Measurements from ENCODE around the gene CRADD.

CRADD gene

DNA sequence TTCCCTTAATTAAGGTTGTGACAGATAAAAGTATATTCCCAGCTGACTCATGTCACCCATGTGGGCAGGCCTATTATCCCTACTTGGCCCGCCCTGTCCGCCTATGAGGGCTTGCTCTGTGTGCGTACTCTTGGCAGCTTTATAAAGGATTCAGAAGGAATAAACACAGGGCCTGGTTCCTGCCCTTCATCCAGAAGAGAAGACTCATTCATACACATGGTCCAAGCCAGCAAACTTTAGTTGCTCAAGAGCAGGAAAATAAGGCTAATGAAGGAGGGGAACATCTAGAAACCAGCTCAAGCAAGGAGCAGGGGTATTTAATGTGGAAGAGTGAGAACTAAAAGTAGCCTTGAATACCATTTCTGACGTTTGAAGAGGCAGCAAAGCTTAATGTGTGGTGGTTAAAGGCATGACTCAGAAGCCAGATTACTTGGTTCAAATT is 141.9 kb downstream of the CRADD start:
- DNase-seq, result no peak

DNA sequence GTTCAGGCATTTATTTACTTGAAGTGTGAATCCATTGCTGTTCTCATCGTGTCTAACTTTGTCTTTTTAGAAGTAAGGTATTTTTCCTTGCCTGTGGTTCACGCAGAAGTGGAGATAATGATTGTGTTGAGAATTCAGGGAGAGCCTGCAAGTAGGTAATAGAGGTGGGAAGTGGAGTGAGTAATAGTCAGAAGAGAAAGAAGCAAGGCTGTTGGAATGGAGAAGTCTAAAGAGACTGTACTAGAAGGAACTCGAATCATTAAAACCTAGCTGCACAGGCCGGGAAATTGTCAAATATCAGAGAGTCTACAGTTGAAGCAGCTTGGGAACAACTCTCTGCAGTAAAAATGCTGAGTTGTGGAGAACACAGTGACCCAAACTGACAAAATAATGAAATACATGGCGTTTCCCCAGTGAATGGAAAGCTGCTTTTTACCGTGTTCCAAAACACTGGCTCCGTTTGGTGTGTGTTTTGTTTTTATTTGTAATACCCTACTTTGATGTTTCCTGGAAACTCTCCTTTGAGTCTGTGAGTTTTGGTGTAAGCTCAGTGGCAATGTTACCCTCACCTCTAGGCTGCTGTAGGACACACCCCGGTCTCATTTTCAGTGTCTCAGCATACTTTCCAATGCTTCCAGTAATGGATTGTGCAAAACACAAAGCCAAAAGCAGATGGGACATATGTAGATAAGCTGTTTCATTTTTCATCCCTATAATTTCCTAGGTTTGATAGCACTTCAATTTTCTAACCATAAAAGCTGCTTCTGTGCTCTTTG is 146.6 kb downstream of the CRADD start:
- no peak for DNase-seq

DNA sequence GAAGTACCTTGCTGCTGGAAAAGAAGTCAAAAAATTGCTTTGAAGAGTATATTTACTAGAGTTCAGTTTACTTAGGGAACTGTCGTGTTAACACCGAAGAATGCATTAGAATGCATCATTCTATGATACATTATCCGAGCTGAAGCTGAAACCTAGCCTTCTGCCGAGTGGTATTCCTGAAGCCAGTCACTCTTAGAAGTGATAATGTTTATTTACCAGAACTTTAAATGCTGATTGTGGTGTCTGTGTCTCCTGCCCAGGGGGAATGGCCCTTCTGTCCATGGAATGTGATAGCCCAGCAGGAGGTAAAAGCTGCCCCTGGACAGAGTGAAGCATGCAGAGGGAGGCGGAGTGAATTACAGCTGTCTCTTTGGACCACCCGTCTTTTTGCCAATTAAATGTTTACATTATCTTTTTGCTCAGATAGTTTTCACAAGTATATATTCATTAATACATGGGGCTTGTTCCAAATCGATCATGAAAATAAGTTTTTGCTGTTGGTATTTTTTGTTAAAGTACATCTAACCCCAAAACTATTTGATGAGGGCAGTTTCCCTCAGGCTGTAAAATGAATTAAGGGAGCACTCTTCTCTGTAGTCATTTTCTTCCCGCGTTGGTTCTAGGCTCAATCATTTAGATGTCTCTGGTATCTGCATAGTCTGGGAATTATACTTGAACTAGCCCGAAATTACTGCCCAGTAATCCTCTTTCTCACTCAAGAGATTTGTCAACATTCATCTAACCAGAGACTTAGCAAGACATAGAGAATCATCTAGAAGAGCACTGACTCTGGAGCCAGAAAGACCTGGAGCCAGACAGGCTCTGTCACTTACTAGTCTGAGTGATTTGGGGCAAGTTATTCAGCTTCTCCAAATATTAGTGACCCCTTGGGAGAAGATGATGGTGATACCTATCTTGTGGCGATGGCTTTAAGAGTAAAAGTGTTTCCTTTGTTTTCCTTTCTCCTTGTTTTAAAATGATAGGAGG is 147.6 kb downstream of the CRADD start:
- DNase-seq, result no peak

DNA sequence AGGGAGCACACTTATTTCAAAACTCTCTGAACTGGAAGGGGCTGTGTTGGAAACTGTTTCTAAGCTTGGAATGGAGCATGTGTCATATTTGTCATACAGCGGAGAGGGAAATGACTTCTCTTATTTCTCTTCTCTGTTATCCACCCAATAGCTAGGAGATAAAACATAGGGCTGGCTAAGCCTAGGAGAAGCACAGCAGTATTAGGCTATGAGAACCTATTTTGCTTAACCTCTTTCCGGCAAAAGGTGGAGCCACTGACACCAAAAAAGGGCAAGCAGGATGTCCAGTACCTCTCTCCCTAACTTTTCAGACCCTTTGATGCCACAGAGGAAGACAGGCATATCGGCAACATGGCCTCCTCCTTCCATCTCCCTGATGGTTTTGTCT is 148.3 kb downstream of the CRADD start:
- no peak for DNase-seq

DNA sequence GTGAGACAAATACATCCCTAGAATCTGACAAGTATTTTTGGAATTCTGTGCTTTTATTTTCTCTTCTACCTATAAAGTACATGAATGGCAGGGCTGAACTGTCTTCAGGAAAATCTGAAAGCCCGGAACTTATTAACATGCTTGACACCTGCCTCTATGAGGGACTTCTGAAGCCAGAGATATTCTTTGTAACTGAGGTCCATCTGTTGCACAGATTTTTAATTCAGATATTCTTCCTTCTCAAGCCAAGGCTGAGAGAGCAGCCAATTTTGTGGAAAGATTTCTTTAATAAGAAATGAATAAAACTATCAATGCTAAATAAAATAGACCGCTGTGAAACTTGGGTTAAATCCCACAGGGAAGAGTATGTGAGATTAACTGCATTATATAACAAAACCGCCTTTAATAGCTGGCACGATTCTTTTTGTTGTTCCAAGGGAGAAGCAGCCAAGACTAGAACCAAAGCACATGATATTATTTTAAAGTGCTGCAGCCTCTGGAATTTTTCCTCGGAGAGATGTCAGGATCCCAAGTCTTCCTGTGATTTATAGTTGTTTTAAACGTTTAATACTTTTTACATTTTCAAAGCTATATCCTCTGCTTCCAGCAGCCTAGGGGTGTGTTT is 148.9 kb downstream of the CRADD start:
- no peak for DNase-seq

DNA sequence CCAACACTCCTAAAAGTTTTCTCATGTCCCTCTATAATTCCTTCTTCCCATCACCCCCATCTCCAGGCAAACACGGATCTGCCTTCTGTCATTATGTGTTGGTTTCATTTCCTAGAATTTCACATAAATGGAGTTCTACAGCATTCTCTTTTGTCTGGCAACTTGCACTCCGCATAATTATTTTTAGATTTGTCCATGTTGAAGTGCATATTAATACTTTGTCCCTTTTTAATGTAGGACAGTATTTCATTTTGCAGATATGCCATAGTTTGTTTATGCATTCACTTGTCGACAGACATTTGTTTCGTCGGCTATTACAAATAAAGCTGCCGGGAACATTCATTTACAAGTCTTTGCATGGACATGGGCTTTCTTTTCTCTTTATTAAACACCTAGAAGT is 150.0 kb downstream of the CRADD start:
- no peak for DNase-seq

DNA sequence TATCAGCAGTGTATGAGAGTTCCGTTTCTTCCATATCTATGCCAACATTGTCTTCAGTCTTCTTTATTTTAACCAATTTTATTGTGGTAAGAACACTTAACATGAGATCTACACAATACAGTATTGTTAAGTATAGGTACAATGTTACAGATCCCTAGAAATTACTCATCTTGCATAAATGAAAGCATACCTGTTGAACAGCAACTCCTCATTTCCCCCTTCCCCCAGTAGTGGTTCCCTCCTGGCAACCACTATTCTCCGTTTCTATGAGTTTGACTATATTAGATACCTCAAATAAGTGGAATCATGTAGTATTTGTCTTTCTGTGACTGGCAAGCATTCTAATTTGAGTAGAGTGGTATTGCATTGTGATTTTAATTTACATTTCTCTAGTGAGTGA is 150.5 kb downstream of the CRADD start:
- DNase-seq, result no peak

DNA sequence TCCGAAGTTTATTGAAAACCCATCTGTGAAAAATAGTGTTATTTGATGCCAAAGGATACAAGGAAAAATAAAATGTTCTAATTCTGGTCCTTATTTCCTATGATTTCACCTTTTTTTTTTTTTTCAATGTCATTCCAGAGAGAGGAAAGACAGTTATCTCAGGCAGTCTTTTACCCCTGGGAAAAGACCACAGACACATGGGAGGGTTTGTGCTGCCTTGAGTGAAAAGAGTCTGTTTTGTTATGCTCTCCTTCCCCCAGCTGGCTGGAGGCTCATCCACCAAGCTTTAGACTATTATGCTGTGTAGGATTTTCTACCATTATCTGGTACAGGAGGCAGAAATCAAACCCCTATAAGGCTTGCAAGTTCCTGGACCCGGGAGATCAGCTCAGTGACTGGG is 151.8 kb downstream of the CRADD start:
- no peak for DNase-seq

DNA sequence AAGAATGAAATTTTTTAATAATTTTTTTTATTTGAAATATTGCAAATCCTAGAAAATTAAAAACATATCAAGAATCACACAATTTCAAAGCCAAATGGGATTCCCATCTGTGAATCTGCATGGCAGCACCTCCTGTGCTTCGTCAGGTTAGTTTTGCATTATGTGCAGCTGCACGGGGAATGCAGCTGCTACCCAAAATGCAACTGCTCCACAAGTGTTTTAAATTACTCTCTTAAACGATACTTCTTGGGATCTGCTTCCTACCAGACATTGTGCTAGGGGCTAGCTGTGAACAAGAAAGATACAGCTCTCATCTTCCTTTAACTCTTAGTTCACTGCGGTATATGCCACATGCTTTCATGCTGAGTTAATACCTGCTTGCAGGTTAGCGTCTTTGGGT is 154.2 kb downstream of the CRADD start:
- no peak for DNase-seq

DNA sequence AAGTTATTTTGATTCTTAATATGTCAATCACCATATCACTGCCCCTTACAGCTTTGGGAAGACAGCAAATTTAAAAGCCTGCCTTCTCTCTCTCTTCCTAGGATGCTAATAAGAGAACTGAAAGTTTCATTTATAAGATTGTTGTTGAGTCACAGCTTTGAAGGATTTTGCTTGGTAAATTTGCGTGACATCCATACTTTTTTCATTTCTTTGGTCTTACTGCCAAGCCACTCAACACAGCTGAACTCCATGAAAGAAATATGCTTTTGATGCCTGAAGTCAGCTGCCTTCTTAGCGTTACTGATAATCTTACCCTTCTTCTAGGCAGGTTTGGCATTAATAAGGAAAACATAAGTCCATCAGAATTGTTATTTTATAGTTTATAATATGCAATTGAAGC is 155.0 kb downstream of the CRADD start:
- DNase-seq, result no peak

DNA sequence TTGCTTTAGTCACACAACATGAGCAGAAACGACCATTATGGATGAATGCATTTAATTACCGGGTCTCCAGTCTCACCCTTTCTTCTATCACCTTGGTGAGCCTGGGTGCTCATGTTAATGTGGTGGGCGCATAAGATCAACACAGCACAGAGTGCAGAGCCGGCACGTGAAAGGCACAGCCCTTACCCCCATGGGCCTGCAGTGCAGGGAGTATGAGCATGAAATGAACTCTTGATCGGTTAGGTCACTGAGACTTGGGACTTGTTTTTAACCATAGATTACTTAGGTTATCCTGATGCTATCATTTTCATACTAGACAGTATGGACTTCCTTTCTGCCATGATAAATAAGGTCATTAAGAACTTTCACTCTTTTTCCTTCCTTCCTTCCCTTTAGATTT is 156.8 kb downstream of the CRADD start:
- DNase-seq, result no peak

DNA sequence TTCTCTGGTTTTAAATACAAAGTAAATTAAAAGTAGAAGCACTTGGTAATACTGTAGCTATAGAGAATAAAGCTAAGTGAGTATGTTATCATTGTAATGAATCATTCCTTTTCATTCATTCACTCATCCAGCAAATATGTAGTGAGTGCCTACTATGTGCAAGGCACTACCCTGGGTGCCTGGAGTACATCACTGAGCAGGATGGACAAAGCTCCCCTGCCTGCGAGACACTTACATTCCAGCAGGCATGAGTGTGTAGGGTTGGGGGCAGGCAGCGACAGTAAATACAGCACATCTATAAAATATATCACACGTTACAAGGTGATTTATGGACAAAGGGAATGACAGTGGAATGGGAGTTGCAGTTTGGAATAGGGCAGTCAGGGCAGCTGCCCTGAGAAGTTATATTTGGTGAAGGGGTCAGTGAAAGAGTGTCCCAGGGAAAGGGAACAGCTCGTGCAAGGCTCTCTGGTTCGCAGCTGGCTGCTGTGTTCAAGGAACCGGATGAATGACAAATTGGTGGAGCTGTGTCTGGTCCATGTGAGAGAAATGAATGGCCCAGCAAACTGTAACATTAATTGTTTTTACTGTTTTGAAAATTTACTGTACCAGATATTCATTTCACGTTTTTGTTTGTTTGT is 159.6 kb downstream of the CRADD start:
- DNase-seq, result no peak

DNA sequence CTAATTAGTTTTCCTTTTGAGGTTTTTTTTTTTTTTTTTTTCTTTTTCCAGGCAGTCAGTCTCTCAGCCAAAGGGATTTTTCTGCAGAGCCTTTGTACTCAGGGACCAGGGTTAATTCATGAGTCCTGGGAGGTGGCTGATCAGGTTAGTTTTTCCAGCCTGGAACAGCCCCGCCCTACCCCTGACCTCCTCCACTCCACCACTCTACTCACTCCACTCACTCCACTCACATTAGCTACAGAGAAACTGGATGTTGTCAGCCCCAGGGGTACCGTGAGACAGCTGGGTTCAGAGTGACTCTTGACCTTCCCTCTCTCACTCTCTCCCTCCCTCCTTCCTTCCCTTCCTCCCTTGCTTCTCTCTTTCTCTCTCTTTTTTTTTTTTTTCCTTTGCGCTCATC is 161.0 kb downstream of the CRADD start:
- no peak for DNase-seq

DNA sequence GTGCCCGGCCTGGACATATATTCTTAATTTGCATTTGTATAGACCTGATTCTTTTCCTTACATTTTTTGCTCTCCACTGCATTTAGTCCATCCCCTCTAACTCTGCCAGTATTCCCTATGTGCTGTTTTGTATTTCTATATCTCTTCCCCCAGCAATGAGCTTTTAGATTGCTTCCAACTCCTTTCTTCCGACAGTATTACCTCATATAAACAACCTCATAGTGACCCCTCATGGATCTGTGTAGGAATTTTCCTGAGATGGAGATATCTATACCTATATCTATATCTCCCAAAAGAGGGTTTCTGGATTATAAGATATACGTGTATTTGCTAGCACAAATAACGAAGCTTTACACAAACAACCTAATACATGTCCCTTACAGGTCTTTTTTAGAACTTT is 161.9 kb downstream of the CRADD start:
- DNase-seq, result no peak

DNA sequence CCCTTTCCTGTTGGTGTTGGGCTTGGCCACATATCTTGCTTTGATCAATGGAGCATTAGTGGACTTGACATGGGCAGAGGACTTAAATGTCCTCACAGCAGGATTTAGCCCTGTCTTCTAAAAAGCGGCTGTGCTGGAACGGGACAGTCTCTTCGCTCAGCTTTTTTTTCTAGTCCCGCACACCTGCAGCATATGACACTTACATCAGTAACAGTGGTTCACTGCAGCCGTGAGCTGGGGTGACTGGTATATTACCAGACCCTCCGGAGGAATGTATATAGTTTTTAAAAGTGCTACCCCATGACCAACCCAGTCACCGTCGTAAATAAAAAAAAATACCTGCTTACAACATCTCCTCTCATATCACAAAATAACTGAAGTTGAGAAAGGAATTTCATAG is 164.5 kb downstream of the CRADD start:
- DNase-seq, result no peak

DNA sequence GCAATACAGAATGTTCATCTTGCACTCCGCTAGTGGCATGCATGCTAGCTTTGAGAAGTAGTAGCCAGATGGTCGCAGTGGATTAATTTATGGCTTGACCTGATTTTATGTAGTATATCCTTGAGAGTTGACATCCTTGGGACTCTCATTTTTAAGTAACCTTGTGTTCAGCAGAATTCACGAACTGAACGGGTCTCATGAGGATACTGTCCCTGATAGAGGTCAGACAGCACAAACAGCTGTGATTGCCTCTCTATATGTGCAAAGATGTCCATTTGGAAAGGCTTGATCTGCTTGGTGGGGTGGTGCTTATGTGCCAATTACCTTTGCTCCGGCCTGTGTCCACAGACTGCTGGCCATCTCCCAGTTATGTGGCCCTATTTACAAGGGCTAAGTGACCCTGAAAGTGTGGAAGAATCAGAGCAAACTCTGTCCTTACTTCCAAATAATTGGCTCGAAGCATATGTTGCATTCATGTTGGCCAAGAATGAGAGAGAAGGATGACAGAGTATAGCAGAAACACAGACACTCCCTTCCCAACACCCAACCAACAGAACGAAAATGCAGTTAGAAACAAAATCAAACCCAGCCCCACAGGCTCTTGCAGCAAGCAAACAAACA is 167.1 kb downstream of the CRADD start:
- no peak for DNase-seq

DNA sequence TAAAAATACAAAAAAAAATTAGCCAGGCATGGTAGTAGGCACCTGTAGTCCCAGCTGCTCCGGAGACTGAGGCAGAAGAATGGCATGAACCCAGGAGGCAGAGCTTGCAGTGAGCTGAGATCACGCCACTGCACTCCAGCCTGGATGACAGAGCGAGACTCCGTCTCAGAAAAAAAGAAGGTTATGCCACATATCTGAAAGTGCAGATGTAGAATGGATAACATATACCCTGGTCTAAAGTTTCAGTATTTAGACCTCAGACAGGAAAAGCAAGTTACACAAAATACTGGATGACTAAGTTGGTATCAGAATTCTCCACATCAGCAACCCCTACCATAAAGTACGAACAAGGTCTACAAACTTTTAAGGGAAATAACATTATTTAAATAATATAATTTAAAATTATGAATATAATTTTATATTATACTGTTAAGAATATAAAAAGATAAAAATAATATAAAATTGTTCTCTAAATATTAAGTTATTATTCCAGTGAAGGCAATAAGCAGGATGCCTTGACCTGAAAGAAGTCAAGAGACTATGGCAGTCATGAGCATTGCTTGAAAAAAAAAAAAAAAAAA is 169.9 kb downstream of the CRADD start:
- DNase-seq, result no peak

DNA sequence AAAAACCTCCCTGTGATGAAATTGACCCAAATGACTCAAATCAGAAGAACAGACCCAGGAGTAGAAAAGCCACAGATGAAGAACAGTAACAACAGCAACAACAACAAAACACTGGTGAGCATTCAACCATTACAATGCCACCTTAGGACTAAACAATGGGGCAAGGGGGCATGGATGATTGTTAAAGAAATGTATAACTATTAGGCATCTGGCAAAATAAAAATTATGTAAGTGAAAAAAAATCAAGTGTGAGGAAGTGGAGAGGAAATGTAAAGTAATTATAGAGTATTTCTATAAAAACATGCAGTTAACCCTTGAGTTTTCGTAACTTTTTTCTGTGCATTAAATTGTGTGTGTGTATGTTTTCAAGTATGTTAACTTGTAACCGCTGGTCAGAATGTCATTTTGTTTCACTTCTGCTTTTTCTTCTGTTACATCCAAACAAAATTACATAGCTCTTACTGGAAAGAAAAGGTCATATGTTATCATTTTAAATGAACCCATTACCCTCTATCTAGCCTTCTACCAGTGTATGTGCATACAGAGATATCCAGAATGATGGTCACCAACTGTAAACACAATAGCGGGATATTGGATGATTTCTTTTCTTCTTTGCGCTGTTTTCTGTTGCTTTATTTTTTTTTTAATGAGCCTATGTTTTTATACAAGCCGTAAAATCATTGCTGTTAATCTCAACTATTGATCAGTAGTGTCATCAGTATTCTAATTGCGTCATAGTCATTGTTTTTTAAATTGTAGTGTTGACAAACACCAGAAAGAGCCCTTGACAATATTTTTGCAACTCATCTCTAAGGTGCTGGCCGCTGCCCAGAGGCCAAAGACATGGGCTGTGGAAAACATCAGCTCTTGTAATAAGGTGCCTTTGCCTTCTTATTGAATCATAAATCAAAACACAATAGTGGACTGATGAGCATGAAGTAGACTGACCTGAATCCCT is 170.6 kb downstream of the CRADD start:
- no peak for DNase-seq

DNA sequence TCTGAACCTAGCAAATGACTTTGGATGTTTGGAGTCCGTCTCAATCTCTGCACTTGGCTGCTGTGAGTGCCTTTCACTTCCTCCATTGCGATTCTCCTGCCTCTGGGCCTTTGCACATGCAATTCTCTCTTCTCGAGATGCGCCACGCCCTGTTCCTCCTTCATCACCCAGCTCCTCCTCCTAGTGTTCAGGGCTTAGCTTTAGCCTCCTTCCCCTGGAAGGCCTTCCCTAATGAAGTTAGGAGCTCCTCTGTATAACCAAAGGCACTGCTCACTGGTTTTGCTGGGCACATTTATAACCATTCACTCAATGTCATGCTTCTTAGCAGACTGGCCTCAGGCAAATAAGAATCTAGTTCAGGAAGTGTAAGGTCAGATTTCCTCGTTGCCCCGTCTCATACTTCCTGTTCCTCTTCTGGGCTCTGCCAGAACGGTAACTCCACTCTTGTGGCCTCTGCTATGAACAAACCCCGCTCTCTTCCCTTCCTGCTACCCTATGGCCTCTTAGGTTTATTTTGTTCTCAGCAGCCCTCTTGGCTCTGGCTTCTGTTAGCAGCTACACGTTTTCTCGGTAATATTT is 171.4 kb downstream of the CRADD start:
- DNase-seq, result no peak

DNA sequence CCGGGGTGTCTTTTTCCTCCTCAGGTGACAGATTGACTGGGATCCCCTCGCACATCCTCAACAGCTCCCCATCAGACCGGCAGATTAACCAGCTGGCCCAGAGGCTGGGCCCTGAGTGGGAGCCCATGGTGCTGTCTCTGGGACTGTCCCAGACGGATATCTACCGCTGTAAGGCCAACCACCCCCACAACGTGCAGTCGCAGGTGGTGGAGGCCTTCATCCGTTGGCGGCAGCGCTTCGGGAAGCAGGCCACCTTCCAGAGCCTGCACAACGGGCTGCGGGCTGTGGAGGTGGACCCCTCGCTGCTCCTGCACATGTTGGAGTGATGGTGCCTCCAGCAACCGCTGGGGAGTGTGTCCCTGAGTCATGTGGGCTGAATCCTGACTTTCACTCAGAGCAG is 172.8 kb downstream of the CRADD start:
- no peak for DNase-seq

Measured in stimulated activated CD4-positive, alpha-beta T cell treated with anti-CD3 and anti-CD28 coated beads, Interleukin-15, amount 100 ng/mL, for 24 hours (primary cell).